Stimulated activated CD4-positive, alpha-beta T cell treated with anti-CD3 and anti-CD28 coated beads, Interleukin-12 subunit alpha, Interleukin-12 subunit beta, amount 100 ng/mL, for 24 hours (primary cell): ENCODE results near the gene ZBTB22.
"Not testable (repeated sequence)": the region's sequence is repeated elsewhere in the genome, so short reads cannot be mapped to it uniquely, and the experiment has no call there.

Experiments
- DNase-seq, 2 experiments: peaks; one replicate each; pipeline ENCODE4 v3.0.0-alpha.2; 2020; ENCODE audit warnings: low read depth in 2 of 2

The ZBTB22 gene

GRCh38 chr6:33301877-33302276, 15.7 kb downstream of the ZBTB22 start:
- DNase-seq: no peak

- DNase-seq: peak; percentile 85 to 93
Observed at GRCh38 chr6:33299237-33299944, 18.2 kb downstream of the ZBTB22 start.

GRCh38 chr6:33298773-33299236, 18.7 kb downstream of the ZBTB22 start, which contains the start of gene RGL2:
TSS of gene RGL2 (minus strand) at chr6:33298942. CDS start at chr6:33298610, 332 bp downstream.
- DNase-seq: no peak

DNA sequence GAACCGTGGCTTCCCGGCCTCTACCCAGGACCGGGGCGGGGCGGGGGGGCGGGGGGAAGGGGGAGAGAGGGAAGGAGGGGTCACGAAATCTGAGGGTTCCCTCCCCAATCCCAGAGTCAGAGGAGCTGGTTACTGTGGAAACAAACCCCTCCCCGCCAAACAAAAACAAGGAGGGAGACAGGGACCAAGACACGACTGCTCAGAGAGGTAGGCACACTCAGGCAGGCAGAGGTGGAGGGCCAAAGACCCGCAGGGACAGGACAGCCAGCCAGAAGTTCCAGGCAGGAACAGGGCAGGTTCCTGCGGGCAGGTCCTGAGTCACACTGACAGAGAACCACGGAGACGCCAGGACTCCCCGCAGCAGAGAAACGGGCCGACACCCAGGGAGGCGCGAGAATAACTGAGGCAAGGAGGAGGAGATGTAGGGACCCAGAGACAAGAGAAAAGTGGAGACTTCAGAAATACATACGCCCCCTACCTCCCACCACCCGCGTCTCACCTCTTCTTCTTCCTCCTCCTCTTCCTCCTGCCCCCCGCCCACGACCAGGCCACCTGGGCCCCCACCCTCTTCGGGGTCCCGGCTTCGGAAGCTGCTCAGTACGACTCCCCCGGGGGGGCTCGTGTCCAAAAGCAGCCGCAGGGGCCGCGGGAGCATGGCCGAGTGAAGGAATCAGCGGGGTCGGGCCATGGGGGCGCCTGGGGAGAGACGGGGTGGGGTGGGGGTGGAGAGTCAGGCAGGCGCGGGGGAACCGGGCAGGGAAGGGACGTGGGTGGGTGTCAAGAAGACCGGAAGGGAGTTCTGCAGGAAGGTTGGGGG, 19.4 kb downstream of the ZBTB22 start:
- peak in 1 of 2 experiments; percentile 57 for DNase-seq

GRCh38 chr6:33297406-33297955, 20.1 kb downstream of the ZBTB22 start:
- DNase-seq: no peak

GRCh38 chr6:33296797-33297405, 20.6 kb downstream of the ZBTB22 start:
- no peak for DNase-seq

- no peak for DNase-seq
Observed at GRCh38 chr6:33295621-33296369, 21.7 kb downstream of the ZBTB22 start.

- DNase-seq: no peak
Observed at GRCh38 chr6:33294086-33294823, 23.3 kb downstream of the ZBTB22 start.

DNA sequence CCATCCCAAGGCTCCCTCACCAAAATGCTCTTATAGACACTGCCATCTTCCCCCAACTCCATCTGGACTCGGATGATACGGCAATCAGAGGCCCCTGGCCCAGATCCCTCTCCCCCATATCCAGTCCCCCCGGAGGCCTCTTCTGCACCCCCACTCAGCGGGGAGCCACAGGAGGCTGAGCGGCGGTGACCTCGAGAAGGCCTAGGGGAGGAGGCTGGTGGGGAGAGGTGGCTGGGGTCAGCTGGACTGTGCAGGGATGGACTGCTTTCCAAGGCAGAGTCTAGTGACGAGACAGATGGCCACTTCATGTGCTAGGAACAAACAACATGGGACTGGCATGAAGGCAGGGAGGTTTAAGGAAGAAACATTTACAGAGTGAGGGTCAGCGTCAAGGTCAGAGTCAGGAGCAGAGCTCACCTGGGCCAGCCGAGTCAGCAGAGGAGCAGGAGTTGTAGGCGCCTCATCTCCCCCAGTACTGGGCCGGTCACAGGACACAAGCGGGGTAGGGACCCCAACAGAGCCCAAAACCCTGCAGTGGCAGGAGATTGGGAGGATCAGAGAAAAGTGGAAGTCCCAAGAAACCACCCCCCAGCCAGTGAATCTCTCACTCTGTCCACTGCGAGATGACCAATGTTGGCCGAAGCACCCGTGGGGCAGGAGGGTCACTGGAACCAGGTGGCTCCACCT, 24.4 kb downstream of the ZBTB22 start:
- DNase-seq: no peak

DNA sequence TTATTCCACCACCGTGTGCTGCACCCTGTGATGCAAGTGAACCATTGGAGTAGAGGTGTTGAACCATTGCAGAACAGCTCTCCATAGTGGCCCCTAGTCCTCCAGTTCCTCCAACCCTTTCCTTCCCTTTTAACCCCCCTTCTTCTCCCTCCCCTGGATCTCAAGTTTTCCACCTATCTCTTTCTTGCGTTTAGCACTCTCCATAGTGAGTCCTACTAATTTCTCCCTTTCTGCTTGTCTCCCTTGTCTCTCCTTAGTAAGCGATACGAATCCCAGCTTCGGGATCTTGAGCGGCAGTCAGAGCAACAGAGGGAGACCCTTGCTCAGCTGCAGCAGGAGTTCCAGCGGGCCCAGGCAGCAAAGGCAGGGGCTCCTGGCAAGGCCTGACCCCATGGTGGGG, 27.1 kb downstream of the ZBTB22 start:
- no peak for DNase-seq

DNA sequence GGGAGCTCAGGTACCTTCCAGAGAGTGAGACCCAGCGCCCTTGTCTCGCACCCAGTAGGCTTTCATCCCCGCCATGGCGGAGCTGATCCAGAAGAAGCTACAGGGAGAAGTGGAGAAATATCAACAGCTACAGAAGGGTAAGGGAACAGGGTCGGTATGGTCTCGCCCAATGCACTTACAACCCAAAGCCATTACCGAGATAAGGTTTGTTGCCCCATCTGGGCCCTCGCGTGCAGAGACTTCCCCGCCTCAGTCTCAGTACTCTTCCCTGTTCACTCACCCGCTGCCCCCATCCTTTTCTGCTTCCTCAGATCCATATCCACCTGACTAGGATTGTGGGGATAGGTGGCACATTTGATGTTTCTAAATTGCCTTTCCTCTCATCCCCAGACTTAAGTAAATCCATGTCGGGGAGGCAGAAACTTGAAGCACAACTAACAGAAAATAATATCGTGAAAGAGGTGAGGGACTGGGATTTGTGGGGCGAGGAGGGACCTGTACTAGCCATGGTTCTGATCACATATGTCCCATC, 27.7 kb downstream of the ZBTB22 start:
- DNase-seq: no peak

GRCh38 chr6:33288921-33289783, 28.4 kb downstream of the ZBTB22 start, which contains the start of the genes PFDN6 and WDR46:
TSS of gene PFDN6 (plus strand) at chr6:33289601. CDS start at chr6:33289857, 256 bp downstream.
TSS of gene WDR46 (minus strand) at chr6:33289239. CDS start at chr6:33289170, 69 bp downstream.
- DNase-seq: peak; percentile 62 to 72

- DNase-seq: no peak
Observed at GRCh38 chr6:33288141-33288920, 29.2 kb downstream of the ZBTB22 start.

DNA sequence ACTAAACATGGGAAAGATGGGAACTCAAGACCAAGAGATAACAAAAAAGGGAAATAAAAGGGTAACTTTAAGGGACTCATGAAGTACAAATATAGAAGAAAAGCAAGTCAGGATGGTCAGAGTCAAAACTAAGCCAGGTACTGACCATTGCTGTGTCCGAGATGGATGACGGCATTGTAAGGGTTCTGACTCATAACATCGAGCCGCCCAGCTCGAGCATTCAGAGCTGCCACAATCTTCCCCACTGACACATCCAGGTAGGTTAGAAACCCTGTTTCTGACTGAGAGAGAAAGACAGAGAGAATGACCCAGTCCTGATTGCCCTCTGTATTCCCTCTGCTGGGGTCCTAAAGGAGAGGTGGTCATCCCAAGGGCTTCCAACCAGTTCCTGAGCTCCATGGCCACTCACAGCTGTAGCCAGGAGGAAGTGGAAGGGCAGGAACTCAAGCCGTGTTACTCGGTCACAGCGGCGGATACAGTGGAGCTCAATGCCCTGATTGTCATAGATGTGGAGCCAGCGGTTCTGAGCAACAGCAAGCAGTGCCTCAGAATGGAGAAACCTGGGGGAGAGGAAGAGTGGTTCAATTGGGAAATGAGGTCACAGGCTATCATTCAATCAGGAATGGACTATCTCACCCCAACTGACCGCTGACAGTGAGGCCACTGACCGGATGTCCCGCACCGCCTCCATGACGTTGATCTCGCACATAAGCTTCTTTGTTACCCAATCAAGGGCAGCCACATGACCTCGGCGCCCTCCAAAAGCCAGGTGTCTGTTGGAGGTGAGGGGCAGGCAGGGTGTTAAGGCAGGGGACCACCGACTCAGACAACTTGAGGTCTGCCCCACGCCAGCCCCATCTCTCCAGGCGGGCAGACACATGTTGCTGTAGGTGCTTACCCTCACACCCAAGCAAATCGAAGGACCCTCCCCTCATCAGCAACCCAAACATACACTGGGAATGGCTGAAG, 30.3 kb downstream of the ZBTB22 start:
- no peak for DNase-seq

DNA sequence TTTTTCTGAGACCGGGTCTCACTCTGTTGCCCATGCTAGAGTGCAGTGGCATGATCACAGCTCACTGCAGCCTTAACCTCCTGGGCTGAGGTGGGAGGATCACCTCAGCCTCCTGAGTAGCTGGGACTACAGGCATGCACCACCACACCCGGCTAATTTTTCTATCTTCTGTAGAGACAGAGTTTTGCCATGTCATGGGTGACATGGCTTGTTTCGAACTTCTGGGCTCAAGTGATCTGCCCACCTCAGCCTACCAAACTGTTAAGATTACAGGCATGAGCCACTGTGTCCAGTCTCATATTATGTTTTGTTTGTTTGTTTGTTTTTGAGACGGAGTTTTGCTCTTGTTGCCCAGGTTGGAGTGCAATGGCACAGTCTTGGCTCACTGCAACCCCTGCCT, 32.3 kb downstream of the ZBTB22 start:
- DNase-seq: not testable (repeated sequence)

DNA sequence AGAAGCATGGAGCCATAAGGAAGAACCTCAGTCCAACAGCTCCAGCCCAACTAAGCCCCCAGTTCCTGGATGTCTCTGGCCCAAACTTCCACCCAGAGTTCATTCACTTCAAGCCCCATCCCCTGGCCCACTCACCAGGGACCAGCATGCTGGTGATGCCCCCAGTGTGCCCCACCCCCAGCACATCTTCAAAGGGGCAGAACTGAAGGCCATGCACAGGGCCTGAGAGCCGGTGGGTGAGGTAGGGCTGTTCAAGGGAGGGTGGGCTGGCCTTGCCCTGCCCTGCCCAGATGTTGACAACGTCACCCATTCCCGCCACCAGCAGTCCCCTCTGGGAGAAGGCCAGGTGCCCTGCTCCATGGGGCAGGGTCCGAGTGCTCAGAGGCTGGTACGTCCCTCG, 37.0 kb downstream of the ZBTB22 start:
- no peak for DNase-seq
